ENCODE measurements around the gene LIMS1.
"Not testable (repeated sequence)": the region's sequence is repeated elsewhere in the genome, so short reads cannot be mapped to it uniquely, and the experiment has no call there.

The LIMS1 gene

DNA sequence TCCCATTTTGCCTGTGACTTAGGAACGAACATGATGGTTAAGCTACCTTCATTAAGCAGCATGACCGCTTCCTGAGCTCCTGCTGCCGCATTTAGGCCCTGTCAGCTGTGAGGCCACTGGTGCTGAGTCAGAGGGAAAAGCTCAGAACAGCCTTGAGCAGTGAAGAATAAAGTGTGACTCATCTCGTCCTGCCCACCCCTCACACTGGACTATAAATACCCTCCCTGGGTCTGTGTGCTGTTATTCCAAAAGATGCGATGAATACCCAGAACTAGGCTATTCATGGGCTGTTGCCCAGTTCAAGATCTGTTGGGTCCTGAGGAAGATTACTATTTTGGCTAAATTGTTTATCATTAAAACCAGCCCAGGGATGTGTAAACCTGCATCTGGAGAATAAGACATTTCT lies 127.9 kb downstream of the LIMS1 start:
- DNase-seq (ENCODE audit: extremely low spot score); POLR2A ChIA-PET: not testable (repeated sequence)
- CTCF ChIA-PET: interaction anchor here (1.1 kb wide), 1 partner anchor 26 kb away, joined by 4 read pairs; no protein-coding TSS in a partner anchor

DNA sequence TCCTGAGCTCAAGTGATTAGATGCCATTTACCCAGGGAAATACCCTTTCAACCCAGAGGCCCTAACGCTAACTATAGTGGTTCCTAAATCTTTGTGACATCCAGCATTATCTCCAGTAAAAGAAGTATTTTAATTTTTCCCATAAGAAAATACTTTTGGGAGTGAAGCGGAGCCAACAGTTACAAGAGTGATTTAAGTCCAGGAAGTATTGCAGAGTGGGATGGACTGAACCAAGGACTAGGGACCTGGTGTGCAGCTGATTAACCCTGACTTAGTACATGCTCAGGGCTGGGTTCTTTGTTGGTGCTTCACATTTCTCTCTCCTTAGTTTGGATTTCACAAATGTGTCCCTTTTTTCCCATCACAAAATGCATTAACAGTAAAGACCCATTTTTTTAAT lies 129.1 kb downstream of the LIMS1 start:
- DNase-seq (ENCODE audit: extremely low spot score); CTCF ChIA-PET; POLR2A ChIA-PET: not testable (repeated sequence)

- DNase-seq (ENCODE audit: extremely low spot score); CTCF ChIA-PET; POLR2A ChIA-PET: not testable (repeated sequence)
Measured at GRCh38 chr2:108664089-108664488, 129.8 kb downstream of the LIMS1 start.

DNA sequence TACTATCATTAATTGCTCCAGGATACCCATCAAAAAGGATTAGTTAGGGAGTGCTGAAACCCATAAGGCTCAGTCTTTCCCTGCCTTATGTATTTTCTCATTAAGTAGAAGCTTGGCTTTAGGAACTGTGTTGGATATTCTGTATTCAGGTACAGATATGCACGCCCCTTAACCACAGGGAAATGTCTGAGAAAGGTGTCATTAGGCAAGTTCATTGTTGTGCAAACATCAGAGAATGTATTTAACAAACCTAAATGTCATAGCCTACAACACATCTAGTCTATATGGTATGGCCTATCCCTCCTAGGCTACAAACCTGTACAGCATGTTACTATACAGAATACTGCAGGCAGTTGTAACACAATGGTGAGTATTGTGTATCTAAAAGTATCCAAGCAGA lies 130.7 kb downstream of the LIMS1 start:
- DNase-seq (ENCODE audit: extremely low spot score); CTCF ChIA-PET; POLR2A ChIA-PET: not testable (repeated sequence)

DNA sequence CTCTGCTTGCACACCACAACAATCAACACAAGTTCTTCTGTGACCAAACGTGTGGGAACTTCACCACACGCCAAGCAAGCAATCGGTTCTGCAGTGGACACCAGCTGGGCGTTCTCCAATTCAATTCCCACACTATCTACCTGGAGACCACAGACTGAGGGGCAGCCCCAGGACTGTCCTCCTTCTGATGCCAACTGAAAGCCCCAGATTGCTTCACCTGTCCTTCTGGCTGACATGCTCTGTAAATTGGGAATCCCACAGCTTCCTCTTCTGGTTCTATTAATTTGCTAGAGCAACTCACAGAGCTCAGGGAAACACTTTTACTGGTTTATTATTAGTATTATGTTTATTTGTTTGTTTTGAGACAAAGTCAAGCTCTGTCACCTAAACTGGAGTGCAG lies 131.7 kb downstream of the LIMS1 start:
- POLR2A ChIA-PET; DNase-seq (ENCODE audit: extremely low spot score); CTCF ChIA-PET: not testable (repeated sequence)

GRCh38 chr2:108667140-108667539 lies 132.9 kb downstream of the LIMS1 start:
- DNase-seq (ENCODE audit: extremely low spot score); POLR2A ChIA-PET; CTCF ChIA-PET: not testable (repeated sequence)

GRCh38 chr2:108670282-108670681 lies 136.0 kb downstream of the LIMS1 start:
- POLR2A ChIA-PET; DNase-seq (ENCODE audit: extremely low spot score); CTCF ChIA-PET: not testable (repeated sequence)

DNA sequence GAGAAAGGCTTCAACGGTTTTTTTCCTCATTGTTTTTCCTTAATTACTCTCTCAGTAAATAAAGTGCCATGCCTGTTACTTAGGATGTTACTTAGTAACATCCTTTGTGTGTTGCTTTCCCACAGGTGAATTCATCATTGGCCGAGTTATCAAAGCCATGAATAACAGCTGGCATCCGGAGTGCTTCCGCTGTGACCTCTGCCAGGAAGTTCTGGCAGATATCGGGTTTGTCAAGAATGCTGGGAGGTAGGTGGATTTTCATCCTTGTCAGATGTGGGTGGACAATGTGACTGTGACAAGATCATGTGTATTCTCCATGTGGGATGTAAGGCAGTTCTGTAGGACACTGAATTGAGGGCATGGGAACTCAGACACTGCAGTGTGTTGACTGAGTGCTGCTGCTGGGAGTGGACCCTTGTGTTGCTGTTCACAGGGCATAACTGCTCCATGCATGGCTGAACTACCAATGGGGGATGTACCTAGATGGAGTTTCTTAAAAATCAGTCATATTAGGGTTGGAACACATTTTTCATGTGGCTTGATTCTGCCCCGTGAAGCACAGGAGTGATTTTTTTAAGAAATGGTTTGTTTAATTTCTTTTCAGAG lies 138.0 kb downstream of the LIMS1 start:
- POLR2A ChIA-PET; DNase-seq (ENCODE audit: extremely low spot score); CTCF ChIA-PET: not testable (repeated sequence)

DNA sequence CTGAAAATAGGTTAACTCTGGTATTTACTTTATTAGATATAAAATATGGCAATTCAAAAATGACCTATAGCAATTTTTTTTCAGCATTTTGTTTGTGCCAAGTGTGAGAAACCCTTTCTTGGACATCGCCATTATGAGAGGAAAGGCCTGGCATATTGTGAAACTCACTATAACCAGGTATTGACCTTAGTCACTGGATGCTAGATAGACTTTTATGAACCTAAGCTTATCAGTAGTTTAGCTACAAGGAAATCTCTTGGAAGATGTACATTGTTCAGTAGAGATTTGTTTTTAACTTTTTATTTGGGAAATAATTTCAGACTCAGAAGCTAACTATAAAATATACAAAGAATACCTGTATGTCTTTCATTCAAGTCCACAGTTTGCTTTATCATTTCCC lies 142.3 kb downstream of the LIMS1 start:
- CTCF ChIA-PET; DNase-seq (ENCODE audit: extremely low spot score); POLR2A ChIA-PET: not testable (repeated sequence)

GRCh38 chr2:108677239-108677744 lies 143.0 kb downstream of the LIMS1 start:
- CTCF ChIA-PET; DNase-seq (ENCODE audit: extremely low spot score); POLR2A ChIA-PET: not testable (repeated sequence)

DNA sequence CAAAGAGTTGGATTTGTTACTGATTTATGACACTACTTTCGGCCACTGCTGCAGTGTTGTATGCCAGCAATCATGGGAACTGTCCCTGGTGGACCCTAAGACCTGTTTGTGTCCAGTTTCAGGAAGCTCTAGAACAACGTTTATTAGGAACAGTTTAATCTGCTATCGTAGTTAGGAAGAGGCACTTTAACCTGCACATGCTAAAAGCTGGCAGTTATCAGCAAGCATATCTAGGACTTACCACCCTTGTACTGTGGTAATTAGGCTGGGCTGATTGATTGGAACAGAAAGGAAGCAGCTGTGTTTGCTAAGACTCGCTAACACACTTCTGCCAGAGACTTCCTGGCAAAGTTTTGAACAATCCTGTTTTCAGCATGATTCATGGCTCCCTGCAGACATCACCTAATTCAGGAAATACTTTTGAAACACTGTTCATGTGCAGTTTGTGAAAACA lies 144.0 kb downstream of the LIMS1 start:
- DNase-seq (ENCODE audit: extremely low spot score); POLR2A ChIA-PET; CTCF ChIA-PET: not testable (repeated sequence)

DNA sequence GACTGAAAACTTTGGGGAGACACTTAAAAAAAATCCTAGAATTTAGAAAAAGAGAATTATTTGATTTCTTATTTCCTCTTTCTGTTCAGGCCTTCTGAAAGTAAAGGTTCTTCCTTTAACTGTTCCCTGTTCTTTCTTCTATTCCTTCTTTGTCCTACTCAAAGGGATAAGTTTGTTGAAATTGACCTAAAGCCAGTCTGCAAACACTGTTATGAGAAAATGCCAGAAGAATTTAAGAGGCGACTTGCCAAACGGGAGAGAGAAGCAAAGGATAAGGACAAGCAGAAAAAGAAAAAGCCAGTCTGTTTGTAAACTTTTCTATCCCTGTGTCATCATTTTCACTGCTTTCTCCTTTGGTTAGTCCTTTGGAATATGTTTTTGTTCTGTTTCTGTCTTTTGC lies 146.5 kb downstream of the LIMS1 start:
- CTCF ChIA-PET; DNase-seq (ENCODE audit: extremely low spot score); POLR2A ChIA-PET: not testable (repeated sequence)

DNA sequence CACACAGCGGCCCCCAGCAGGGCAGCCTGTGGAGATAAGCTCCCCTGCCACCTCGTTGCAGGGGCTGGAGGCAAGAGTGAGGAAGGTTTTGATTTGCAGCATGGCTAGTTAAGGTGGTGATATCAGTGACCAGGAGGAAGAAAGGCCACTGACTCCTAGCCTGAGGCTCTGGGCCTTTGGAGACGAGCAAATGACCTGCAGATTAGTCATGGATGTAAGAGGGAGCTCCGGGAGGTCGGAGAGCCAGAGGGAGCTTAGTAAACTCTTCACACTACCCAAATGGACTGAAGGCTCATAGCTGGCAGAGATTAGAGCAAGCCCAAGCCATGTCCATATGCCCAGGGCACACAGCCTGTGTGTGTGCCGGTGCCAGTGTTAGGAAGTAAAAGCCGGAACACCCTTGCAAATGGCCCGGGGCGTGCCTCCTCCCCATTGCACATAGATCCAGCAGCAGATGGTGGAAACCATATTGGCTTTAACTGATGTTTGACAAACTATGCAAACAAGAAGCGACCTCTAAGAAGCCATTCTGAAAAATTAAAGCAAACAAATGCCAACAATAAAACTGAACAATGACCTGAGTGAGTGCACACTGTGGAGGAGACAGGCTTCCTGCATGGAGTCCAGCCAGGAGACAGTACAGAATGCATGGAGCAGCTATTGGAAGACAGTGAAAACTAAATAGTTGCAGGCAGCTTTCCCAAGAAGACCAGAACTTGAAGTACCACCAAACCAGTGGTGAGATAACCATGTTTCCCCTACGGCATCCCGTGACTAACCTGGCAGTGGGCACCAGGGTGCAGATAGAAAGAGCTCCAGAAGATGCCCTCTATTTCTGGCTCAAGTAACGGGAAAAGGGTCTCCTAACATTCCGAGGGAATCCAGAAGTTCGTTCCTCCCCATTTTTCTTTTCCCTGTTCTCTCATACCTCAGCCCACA lies 154.8 kb downstream of the LIMS1 start:
- CTCF ChIA-PET; DNase-seq (ENCODE audit: extremely low spot score); POLR2A ChIA-PET: not testable (repeated sequence)

DNA sequence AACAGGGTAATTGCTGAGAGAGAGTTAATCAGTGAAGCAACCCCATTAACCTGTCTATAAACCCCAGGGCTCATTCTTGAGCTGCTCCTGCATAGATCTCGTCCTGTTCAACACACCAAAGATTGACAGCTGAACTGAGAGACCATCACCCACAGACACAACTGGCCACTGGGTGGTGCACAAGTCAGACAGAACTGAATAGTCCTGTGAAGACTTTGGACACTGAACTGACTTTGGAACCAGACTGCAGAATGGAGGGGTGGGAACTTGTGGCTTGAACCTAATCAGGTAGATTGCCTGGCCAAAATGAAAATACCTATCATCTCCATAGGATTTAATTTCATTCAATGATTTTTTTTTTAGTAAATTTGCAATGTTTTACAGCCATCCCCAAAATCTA lies 155.7 kb downstream of the LIMS1 start:
- POLR2A ChIA-PET; CTCF ChIA-PET; DNase-seq (ENCODE audit: extremely low spot score): not testable (repeated sequence)

GRCh38 chr2:108691447-108691846 lies 157.2 kb downstream of the LIMS1 start:
- ChIA-PET CTCF (no interaction called here), POLR2A (no interaction called here)
- no peak for DNase-seq (ENCODE audit: extremely low spot score)
- no peak for TF ChIP-seq FOXK2 (IDR thresholded peaks at IDR 0.05)
